HG03342 (cell line): ENCODE measurements around the gene FBXL20.

Source experiments
- ATAC-seq: cut with Tn5 transposase; IDR thresholded peaks from one replicate; pipeline ENCODE4 v1.9.1; 2021; ENCODE audit warnings: mild to moderate bottlenecking, moderate library complexity; ENCODE audit not compliant: unreplicated experiment

Gene FBXL20

GRCh38 chr17:39208893-39209292, 192.5 kb downstream of the FBXL20 start:
- ATAC-seq = peak; percentile 46

DNA sequence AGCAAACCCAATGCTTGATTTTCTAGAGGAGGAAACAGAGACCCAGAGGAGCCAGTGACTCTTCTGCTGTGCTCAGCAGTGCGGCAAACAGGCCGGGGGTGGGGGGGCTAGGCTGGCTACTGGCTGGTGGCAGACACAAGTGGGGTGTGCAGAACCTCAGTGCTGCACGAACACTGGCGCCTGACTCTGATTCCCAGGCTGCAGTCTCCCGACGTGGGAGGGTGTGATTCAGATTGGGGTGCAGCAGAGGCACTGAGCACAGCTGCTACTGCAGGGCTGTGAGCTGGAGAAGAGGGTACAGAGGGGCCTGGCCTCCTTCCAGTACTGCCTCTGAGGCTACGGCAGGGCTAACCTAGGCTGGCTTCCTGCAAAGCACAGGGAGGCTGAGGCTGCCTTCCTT, 193.3 kb downstream of the FBXL20 start:
- no peak for ATAC-seq

DNA sequence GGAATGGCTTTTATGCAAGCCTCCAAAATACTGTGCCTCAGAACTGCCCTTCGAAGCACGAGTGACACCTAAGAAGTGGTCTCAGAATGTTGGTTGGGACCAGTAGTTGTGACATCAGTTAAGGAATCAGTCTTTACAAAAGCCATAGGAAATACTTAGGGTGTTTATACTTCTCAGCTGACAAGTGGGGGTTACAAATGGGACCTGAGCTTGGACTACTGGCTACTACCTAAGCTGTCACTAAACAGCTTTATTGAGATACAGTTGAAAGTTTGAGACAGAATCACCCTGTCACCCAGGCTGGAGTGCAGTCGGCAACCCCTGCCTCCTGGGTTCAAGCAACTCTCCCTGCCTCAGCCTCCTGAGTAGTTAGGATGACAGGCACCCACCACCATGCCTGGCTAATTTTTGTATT, 196.3 kb downstream of the FBXL20 start:
- no peak for ATAC-seq

- no peak for ATAC-seq
Observed at GRCh38 chr17:39204245-39204644, 197.2 kb downstream of the FBXL20 start.
